Measurements from ENCODE around the gene OR52N2.
A peak's percentile ranks its signal among the peaks of the same experiment; 100 is the strongest.

OR52N2 gene

GRCh38 chr11:5851002-5851401 is 42.3 kb downstream of the OR52N2 start:
- H4K20me1 ChIP-seq, result no peaks in the 10 kb centered on the region
- TF ChIP-seq Cebpa-rat (IDR thresholded peaks at IDR 0.05), result 0 out of 22 replicates have a peak, but pooled peaks of 1 of the 11 experiments have one; percentile 29

GRCh38 chr11:5857590-5857989 is 48.9 kb downstream of the OR52N2 start, which contains the start of gene OR52E8:
OR52E8 (minus strand) TSS chr11:5857690; CDS start chr11:5857690, 0 bp downstream.
- H3K27ac ChIP-seq, result no peak within 1 kb of the TSS
- H3K36me3 ChIP-seq, result no peaks in the 10 kb centered on the region
- H3K9ac ChIP-seq, result no peak within 1 kb of the TSS
- no peaks in the 10 kb centered on the region for H4K20me1 ChIP-seq
- no peaks in the 10 kb centered on the region for H3K4me1 ChIP-seq
- no peaks in the 10 kb centered on the region for H3K27me3 ChIP-seq
- TF ChIP-seq Cebpa-rat (IDR thresholded peaks at IDR 0.05), result no peak
- no peak within 1 kb of the TSS for H3K4me3 ChIP-seq
- no peak within 1 kb of the TSS for H3K4me2 ChIP-seq
- H3K9me3 ChIP-seq (replicated peaks in 1 of 11), result peaks cover 0 to 7% (median 4%) of the 10 kb centered on the region in 11 experiments; a peak in 7 of 22 replicates

More at GRCh38 chr11:5851002-5851401, 42.3 kb downstream of the OR52N2 start:
- Histone ChIP-seq H3K27ac (no peak overlapping the region), H3K4me1 (no peaks in the 10 kb centered on the region), H3K4me2 (no peak overlapping the region), H3K4me3 (no peak overlapping the region), H3K9me3 (replicated peaks in 1 of 11) (peaks cover 0 to 12% (median 4%) of the 10 kb centered on the region in 11 experiments; a peak in 9 of 22 replicates), H3K27me3 (no peaks in the 10 kb centered on the region), H3K36me3 (no peaks in the 10 kb centered on the region), H3K9ac (no peak overlapping the region)

GRCh38 chr11:5865826-5866225 is 57.1 kb downstream of the OR52N2 start:
- TF ChIP-seq Cebpa-rat (IDR thresholded peaks at IDR 0.05), result no peak

More at GRCh38 chr11:5865826-5866225, 57.1 kb downstream of the OR52N2 start:
- Histone ChIP-seq H3K27me3 (no peaks in the 10 kb centered on the region), H3K27ac (no peak overlapping the region), H4K20me1 (no peaks in the 10 kb centered on the region), H3K4me1 (no peaks in the 10 kb centered on the region), H3K4me2 (no peak overlapping the region), H3K4me3 (no peak overlapping the region), H3K36me3 (no peaks in the 10 kb centered on the region), H3K9me3 (replicated peaks in 1 of 11) (peaks cover 0 to 5% (median 0%) of the 10 kb centered on the region in 11 experiments; a peak in 3 of 22 replicates), H3K9ac (no peak overlapping the region)
